OCI-LY3 (cell line): ENCODE data around the gene DUSP1.

Experiments used
- CTCF ChIP-seq: fragments of 200-600, 300-600 bp; sonication (generic); IDR thresholded peaks from 2 replicates; pipeline ENCODE4 v1.5.1; 2014; ENCODE audit warnings: antibody characterized with exemption, low read length, low read depth
- EZH2phosphoT487 ChIP-seq: fragments of 200-600 bp; shearing (Covaris generic); IDR thresholded peaks from 2 replicates; pipeline ENCODE4 v1.6.1; 2018; ENCODE audit warnings: antibody characterized with exemption, mixed run types, low read depth

DNA sequence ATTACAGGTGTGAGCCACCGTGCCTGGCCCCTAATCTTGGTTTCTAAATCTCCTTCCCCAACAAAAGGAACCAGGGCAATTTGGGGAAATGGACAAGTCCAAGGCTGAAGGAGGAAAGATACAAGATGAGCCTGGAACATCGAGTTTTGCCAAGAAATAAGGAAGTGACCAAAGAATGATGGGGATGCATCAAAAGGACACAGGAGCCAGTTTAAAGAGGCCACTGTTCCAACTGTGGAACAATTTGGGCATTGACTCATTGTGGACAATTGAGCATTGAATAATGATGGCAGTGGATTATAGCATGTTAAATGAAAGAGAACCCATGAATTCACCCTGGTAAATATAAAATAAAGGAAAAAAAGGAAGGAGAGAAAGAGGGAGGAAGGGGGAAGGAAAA, 47.5 kb downstream of the DUSP1 start:
- TF ChIP-seq CTCF: no peak
- no peak for TF ChIP-seq EZH2phosphoT487
